HEK293 (cell line): ENCODE results near the gene C10orf67.
A peak's percentile ranks its signal among the peaks of the same experiment; 100 is the strongest.

ENCODE experiments used
- CTCF ChIA-PET: fragments of 350-600 bp; formaldehyde crosslinking; extraction: SDS; loops from one replicate; lab custom pipeline; 2021; ENCODE audit warnings: antibody characterized with exemption; lab: Yijun Ruan, JAX
- POLR2A ChIA-PET: fragments of 300-600 bp; formaldehyde crosslinking; extraction: SDS; loops from one replicate; lab custom pipeline; 2020; ENCODE audit warnings: antibody characterized with exemption, inconsistent platforms; lab: Yijun Ruan, JAX
- H3K27ac ChIP-seq: fragments of 200-500 bp; sonication (Bioruptor generic); 2 replicates; pipeline ENCODE4 v1.5.1; 2014; ENCODE audit warnings: low read depth, low read length, control low read depth, inconsistent platforms; ENCODE audit errors: extremely low read depth
- H3K36me3 ChIP-seq, 2 experiments: fragments of 200-500 bp in 1 of 2; sonication (Bioruptor generic) in 1 of 2; 1 replicate in 1 of 2; 2 replicates in 1 of 2; pipeline ENCODE4 v1.5.1; 2014 to 2017; ENCODE audit warnings: inconsistent platforms in 2 of 2, low read length in 2 of 2; ENCODE audit not compliant: control insufficient read depth in 2 of 2, insufficient read depth in 1 of 2
- H3K4me1 ChIP-seq: fragments of 200-500 bp; sonication (Bioruptor generic); 2 replicates; pipeline ENCODE4 v1.5.1; 2014; ENCODE audit warnings: mild to moderate bottlenecking, low read length, inconsistent platforms; ENCODE audit not compliant: control insufficient read depth, insufficient read depth
- H3K4me3 ChIP-seq: 2 replicates; pipeline ENCODE4 v1.5.1; 2011; ENCODE audit warnings: low read depth, mild to moderate bottlenecking, control low read depth, low read length, moderate library complexity
- H3K9me3 ChIP-seq: fragments of 200-500 bp; sonication (Bioruptor generic); 2 replicates; pipeline ENCODE4 v1.5.1; 2014; ENCODE audit warnings: low read depth, low read length, inconsistent platforms; ENCODE audit not compliant: control insufficient read depth, insufficient read depth
- GLIS2 ChIP-seq: fragments of 450-650 bp; formaldehyde crosslinking; IDR thresholded peaks from 2 replicates; pipeline ENCODE4 v1.5.1; 2016; ENCODE audit warnings: missing biosample characterization, missing genetic modification characterization
- KLF8 ChIP-seq: fragments of 450-650 bp; formaldehyde crosslinking; IDR thresholded peaks from 2 replicates; pipeline ENCODE4 v1.5.1; 2016; ENCODE audit warnings: missing biosample characterization, missing genetic modification characterization
- MEIS1 ChIP-seq: sonication (generic); formaldehyde crosslinking; IDR thresholded peaks from 2 replicates; pipeline ENCODE4 v1.8.1; 2022; ENCODE audit warnings: missing genetic modification reagents, mild to moderate bottlenecking, borderline replicate concordance
- ZBTB1 ChIP-seq: fragments of 450-650 bp; formaldehyde crosslinking; IDR thresholded peaks from 2 replicates; pipeline ENCODE4 v1.5.1; 2016; ENCODE audit warnings: missing biosample characterization, missing genetic modification characterization
- ZBTB48 ChIP-seq: fragments of 450-650 bp; formaldehyde crosslinking; IDR thresholded peaks from 2 replicates; pipeline ENCODE4 v1.5.1; 2016; ENCODE audit warnings: missing biosample characterization, missing genetic modification characterization
- ZFP41 ChIP-seq: fragments of 450-650 bp; formaldehyde crosslinking; IDR thresholded peaks from 2 replicates; pipeline ENCODE4 v1.5.1; 2016; ENCODE audit warnings: missing biosample characterization, missing genetic modification characterization, borderline replicate concordance
- ZNF239 ChIP-seq: fragments of 450-650 bp; formaldehyde crosslinking; IDR thresholded peaks from 2 replicates; pipeline ENCODE4 v1.5.1; 2016; ENCODE audit warnings: missing biosample characterization, missing genetic modification characterization
- ZNF324 ChIP-seq: fragments of 450-650 bp; formaldehyde crosslinking; IDR thresholded peaks from 2 replicates; pipeline ENCODE4 v1.5.1; 2016; ENCODE audit warnings: missing biosample characterization, missing genetic modification characterization
- ZNF510 ChIP-seq: fragments of 450-650 bp; formaldehyde crosslinking; IDR thresholded peaks from 2 replicates; pipeline ENCODE4 v1.5.1; 2018; ENCODE audit warnings: mild to moderate bottlenecking, missing genetic modification characterization, missing biosample characterization; ENCODE audit not compliant: insufficient replicate concordance
- ZNF776 ChIP-seq: fragments of 450-650 bp; formaldehyde crosslinking; IDR thresholded peaks from 2 replicates; pipeline ENCODE4 v1.5.0; 2017; ENCODE audit warnings: missing biosample characterization, missing genetic modification characterization, borderline replicate concordance
- TF ChIP-seq, protein P1 (sequence below): fragments of 450-650 bp; formaldehyde crosslinking; IDR thresholded peaks from 2 replicates; pipeline ENCODE4 v1.5.1; 2016; ENCODE audit warnings: missing biosample characterization, missing genetic modification characterization, low read depth
- TF ChIP-seq, protein P2 (sequence below): fragments of 450-650 bp; IDR thresholded peaks from 2 replicates; pipeline ENCODE4 v1.5.1; 2018; ENCODE audit warnings: missing biosample characterization, missing genetic modification characterization
- TF ChIP-seq, protein P3 (sequence below): fragments of 450-650 bp; formaldehyde crosslinking; IDR thresholded peaks from 2 replicates; pipeline ENCODE4 v1.5.1; 2016; ENCODE audit warnings: missing biosample characterization, missing genetic modification characterization
- TF ChIP-seq, protein P4 (sequence below): fragments of 450-650 bp; formaldehyde crosslinking; IDR thresholded peaks from 2 replicates; pipeline ENCODE4 v1.5.1; 2016; ENCODE audit warnings: missing biosample characterization, missing genetic modification characterization, low read depth

Gene C10orf67

DNA sequence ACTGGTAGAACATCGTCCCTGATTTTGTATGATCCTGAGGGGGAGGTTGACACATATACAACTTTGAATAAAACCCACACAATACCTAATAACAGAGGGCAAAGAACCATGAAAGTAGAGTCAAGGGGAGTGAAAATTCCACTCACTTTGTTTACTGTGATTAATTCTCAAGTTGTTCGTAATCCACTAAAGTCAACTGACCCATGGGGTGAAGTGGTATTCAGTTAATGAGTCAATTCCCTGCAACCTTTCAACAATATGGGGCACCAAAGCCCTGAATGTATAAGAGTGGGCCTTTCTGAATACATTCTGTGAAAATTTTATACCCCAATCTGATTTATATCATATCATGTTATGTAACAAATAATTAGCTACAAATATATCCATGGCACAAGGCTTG is 39.0 kb upstream of the C10orf67 start:
- Histone ChIP-seq H3K27ac (no peak overlapping the region), H3K4me3 (no peak overlapping the region), H3K4me1 (no peaks in the 10 kb centered on the region), H3K36me3 (no peaks in the 10 kb centered on the region), H3K9me3 (no peaks in the 10 kb centered on the region)
- ChIA-PET POLR2A (no interaction called here), CTCF (no interaction called here)
- TF ChIP-seq GLIS2 (no peak), ZBTB1 (no peak), MEIS1 (CRISPR knock-in tag) (no peak), ZNF324 (no peak), ZFP41 (tag by site-specific recombination) (no peak), ZNF510 (tag by site-specific recombination) (no peak), ZNF776 (no peak)
- TF ChIP-seq, protein P1, sequence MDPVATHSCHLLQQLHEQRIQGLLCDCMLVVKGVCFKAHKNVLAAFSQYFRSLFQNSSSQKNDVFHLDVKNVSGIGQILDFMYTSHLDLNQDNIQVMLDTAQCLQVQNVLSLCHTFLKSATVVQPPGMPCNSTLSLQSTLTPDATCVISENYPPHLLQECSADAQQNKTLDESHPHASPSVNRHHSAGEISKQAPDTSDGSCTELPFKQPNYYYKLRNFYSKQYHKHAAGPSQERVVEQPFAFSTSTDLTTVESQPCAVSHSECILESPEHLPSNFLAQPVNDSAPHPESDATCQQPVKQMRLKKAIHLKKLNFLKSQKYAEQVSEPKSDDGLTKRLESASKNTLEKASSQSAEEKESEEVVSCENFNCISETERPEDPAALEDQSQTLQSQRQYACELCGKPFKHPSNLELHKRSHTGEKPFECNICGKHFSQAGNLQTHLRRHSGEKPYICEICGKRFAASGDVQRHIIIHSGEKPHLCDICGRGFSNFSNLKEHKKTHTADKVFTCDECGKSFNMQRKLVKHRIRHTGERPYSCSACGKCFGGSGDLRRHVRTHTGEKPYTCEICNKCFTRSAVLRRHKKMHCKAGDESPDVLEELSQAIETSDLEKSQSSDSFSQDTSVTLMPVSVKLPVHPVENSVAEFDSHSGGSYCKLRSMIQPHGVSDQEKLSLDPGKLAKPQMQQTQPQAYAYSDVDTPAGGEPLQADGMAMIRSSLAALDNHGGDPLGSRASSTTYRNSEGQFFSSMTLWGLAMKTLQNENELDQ (tag by site-specific recombination): no peak
- TF ChIP-seq, protein P2, sequence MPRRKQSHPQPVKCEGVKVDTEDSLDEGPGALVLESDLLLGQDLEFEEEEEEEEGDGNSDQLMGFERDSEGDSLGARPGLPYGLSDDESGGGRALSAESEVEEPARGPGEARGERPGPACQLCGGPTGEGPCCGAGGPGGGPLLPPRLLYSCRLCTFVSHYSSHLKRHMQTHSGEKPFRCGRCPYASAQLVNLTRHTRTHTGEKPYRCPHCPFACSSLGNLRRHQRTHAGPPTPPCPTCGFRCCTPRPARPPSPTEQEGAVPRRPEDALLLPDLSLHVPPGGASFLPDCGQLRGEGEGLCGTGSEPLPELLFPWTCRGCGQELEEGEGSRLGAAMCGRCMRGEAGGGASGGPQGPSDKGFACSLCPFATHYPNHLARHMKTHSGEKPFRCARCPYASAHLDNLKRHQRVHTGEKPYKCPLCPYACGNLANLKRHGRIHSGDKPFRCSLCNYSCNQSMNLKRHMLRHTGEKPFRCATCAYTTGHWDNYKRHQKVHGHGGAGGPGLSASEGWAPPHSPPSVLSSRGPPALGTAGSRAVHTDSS (tag by site-specific recombination): no peak

DNA sequence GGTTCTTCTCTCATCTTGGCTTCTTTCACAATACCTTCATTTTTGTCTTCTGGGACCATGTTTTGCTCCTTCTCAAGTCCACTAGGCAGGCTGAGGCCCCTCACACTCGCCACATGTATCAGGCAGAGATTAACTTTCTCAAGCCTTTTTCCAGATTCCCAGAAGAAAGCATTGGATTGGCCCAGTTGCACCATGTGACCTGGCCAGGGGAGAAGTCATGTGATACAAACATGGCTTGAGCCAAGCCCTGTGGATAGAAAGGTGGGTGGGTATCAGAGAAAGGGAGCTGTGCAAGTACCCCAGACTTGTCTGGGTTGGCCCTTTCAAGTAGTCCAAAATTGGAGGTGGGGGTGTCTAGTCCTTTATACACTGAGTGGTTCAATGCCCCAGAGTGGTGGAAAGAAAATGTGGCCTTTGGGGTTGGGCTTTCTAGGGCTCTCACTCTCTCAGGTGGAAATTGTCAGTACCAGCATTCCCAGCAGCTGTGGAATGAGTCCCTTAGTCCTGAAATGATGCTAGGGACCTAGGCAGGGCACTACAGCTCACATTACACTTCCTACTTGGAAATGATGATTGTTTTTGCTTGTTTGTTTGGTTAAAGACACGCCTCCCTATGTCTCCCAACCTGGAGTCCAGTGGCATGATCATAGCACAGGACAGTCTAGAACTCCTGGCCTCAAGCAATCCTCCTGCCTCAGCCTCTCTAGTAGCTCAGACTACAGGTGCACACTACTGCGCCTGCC is 36.9 kb upstream of the C10orf67 start:
- no peaks in the 10 kb centered on the region for H3K36me3 ChIP-seq
- ChIA-PET POLR2A (interaction anchor here (0.6 kb wide), 1 partner anchor 28 kb away, joined by 3 read pairs; no protein-coding TSS in a partner anchor), CTCF (no interaction called here)
- no peak for TF ChIP-seq ZNF239 (tag by site-specific recombination)
- TF ChIP-seq ZBTB48 (tag by site-specific recombination): 0 out of 2 replicates have a peak, but pooled peaks have one; percentile 23
- TF ChIP-seq, protein P3, sequence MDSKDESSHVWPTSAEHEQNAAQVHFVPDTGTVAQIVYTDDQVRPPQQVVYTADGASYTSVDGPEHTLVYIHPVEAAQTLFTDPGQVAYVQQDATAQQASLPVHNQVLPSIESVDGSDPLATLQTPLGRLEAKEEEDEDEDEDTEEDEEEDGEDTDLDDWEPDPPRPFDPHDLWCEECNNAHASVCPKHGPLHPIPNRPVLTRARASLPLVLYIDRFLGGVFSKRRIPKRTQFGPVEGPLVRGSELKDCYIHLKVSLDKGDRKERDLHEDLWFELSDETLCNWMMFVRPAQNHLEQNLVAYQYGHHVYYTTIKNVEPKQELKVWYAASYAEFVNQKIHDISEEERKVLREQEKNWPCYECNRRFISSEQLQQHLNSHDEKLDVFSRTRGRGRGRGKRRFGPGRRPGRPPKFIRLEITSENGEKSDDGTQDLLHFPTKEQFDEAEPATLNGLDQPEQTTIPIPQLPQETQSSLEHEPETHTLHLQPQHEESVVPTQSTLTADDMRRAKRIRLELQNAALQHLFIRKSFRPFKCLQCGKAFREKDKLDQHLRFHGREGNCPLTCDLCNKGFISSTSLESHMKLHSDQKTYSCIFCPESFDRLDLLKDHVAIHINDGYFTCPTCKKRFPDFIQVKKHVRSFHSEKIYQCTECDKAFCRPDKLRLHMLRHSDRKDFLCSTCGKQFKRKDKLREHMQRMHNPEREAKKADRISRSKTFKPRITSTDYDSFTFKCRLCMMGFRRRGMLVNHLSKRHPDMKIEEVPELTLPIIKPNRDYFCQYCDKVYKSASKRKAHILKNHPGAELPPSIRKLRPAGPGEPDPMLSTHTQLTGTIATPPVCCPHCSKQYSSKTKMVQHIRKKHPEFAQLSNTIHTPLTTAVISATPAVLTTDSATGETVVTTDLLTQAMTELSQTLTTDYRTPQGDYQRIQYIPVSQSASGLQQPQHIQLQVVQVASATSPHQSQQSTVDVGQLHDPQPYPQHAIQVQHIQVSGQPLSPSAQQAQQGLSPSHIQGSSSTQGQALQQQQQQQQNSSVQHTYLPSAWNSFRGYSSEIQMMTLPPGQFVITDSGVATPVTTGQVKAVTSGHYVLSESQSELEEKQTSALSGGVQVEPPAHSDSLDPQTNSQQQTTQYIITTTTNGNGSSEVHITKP: 0 out of 2 replicates have a peak, but pooled peaks have one; percentile 10
- TF ChIP-seq, protein P4, sequence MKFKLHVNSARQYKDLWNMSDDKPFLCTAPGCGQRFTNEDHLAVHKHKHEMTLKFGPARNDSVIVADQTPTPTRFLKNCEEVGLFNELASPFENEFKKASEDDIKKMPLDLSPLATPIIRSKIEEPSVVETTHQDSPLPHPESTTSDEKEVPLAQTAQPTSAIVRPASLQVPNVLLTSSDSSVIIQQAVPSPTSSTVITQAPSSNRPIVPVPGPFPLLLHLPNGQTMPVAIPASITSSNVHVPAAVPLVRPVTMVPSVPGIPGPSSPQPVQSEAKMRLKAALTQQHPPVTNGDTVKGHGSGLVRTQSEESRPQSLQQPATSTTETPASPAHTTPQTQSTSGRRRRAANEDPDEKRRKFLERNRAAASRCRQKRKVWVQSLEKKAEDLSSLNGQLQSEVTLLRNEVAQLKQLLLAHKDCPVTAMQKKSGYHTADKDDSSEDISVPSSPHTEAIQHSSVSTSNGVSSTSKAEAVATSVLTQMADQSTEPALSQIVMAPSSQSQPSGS (tag by site-specific recombination): no peak
- TF ChIP-seq KLF8 (tag by site-specific recombination): no peak
- no peak overlapping the region for H3K4me3 ChIP-seq
- no peak overlapping the region for H3K27ac ChIP-seq
- H3K4me1 ChIP-seq: no peaks in the 10 kb centered on the region
- no peaks in the 10 kb centered on the region for H3K9me3 ChIP-seq
